ENCODE measurements around the gene LRRC7. TPM values are rescaled to one million over a fixed set of nuclear protein-coding genes. Genes with fewer than 3 reads are reported as not detected.

The LRRC7 gene
- total and polyA plus RNA-seq, 2 of the 8 experiments (the other 6 are each of a cell fraction or from before 2014, with no cell fraction given): 0.03 to 0.17 TPM

- TF ChIP-seq, protein P1, sequence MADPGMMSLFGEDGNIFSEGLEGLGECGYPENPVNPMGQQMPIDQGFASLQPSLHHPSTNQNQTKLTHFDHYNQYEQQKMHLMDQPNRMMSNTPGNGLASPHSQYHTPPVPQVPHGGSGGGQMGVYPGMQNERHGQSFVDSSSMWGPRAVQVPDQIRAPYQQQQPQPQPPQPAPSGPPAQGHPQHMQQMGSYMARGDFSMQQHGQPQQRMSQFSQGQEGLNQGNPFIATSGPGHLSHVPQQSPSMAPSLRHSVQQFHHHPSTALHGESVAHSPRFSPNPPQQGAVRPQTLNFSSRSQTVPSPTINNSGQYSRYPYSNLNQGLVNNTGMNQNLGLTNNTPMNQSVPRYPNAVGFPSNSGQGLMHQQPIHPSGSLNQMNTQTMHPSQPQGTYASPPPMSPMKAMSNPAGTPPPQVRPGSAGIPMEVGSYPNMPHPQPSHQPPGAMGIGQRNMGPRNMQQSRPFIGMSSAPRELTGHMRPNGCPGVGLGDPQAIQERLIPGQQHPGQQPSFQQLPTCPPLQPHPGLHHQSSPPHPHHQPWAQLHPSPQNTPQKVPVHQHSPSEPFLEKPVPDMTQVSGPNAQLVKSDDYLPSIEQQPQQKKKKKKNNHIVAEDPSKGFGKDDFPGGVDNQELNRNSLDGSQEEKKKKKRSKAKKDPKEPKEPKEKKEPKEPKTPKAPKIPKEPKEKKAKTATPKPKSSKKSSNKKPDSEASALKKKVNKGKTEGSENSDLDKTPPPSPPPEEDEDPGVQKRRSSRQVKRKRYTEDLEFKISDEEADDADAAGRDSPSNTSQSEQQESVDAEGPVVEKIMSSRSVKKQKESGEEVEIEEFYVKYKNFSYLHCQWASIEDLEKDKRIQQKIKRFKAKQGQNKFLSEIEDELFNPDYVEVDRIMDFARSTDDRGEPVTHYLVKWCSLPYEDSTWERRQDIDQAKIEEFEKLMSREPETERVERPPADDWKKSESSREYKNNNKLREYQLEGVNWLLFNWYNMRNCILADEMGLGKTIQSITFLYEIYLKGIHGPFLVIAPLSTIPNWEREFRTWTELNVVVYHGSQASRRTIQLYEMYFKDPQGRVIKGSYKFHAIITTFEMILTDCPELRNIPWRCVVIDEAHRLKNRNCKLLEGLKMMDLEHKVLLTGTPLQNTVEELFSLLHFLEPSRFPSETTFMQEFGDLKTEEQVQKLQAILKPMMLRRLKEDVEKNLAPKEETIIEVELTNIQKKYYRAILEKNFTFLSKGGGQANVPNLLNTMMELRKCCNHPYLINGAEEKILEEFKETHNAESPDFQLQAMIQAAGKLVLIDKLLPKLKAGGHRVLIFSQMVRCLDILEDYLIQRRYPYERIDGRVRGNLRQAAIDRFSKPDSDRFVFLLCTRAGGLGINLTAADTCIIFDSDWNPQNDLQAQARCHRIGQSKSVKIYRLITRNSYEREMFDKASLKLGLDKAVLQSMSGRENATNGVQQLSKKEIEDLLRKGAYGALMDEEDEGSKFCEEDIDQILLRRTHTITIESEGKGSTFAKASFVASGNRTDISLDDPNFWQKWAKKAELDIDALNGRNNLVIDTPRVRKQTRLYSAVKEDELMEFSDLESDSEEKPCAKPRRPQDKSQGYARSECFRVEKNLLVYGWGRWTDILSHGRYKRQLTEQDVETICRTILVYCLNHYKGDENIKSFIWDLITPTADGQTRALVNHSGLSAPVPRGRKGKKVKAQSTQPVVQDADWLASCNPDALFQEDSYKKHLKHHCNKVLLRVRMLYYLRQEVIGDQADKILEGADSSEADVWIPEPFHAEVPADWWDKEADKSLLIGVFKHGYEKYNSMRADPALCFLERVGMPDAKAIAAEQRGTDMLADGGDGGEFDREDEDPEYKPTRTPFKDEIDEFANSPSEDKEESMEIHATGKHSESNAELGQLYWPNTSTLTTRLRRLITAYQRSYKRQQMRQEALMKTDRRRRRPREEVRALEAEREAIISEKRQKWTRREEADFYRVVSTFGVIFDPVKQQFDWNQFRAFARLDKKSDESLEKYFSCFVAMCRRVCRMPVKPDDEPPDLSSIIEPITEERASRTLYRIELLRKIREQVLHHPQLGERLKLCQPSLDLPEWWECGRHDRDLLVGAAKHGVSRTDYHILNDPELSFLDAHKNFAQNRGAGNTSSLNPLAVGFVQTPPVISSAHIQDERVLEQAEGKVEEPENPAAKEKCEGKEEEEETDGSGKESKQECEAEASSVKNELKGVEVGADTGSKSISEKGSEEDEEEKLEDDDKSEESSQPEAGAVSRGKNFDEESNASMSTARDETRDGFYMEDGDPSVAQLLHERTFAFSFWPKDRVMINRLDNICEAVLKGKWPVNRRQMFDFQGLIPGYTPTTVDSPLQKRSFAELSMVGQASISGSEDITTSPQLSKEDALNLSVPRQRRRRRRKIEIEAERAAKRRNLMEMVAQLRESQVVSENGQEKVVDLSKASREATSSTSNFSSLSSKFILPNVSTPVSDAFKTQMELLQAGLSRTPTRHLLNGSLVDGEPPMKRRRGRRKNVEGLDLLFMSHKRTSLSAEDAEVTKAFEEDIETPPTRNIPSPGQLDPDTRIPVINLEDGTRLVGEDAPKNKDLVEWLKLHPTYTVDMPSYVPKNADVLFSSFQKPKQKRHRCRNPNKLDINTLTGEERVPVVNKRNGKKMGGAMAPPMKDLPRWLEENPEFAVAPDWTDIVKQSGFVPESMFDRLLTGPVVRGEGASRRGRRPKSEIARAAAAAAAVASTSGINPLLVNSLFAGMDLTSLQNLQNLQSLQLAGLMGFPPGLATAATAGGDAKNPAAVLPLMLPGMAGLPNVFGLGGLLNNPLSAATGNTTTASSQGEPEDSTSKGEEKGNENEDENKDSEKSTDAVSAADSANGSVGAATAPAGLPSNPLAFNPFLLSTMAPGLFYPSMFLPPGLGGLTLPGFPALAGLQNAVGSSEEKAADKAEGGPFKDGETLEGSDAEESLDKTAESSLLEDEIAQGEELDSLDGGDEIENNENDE (IDR thresholded peaks at IDR 0.05; ENCODE audit: insufficient replicate concordance, low read length): no peak
- TF ChIP-seq CBX8 (IDR thresholded peaks at IDR 0.05; ENCODE audit: borderline replicate concordance, low read depth, low read length) (no peak), USF2 (IDR thresholded peaks at IDR 0.05; ENCODE audit: low read length) (no peak), HDAC2 (IDR thresholded peaks at IDR 0.05; ENCODE audit: borderline replicate concordance in 1 of 2, low read depth in 2 of 2, low read length in 2 of 2) (no peak), JUN (IDR thresholded peaks at IDR 0.05; ENCODE audit: low read depth, low read length) (no peak), KDM1A (IDR thresholded peaks at IDR 0.05; ENCODE audit: borderline replicate concordance, low read length) (no peak), NRF1 (IDR thresholded peaks at IDR 0.05; ENCODE audit: low read depth, low read length) (no peak), TAF1 (IDR thresholded peaks at IDR 0.05; ENCODE audit: low read depth, low read length) (no peak), EGR1 (IDR thresholded peaks at IDR 0.05; ENCODE audit: borderline replicate concordance, low read depth, low read length) (no peak), TBP (IDR thresholded peaks at IDR 0.05; ENCODE audit: low read depth, low read length) (no peak)
Observed at GRCh38 chr1:70005386-70006034, 437.8 kb downstream of the LRRC7 start (continued).
